OCI-LY7 (cell line): Measurements from ENCODE around the gene TIFAB.

ENCODE experiments used
- CTCF ChIP-seq: fragments of 200-600 bp; sonication (generic); conservative IDR thresholded peaks from 2 replicates; pipeline ENCODE4 v1.5.1; 2014; ENCODE audit warnings: mild to moderate bottlenecking, antibody characterized with exemption, low read length, moderate library complexity, mixed read lengths
- EZH2phosphoT487 ChIP-seq: fragments of 200-600 bp; sonication (generic); IDR thresholded peaks from 2 replicates; pipeline ENCODE4 v1.6.1; 2018; ENCODE audit warnings: low read depth, borderline replicate concordance, mild to moderate bottlenecking, mixed run types, antibody characterized with exemption, low read length, moderate library complexity, mixed read lengths

GRCh38 chr5:135462304-135462703 is 10.2 kb upstream of the TIFAB start:
- peak; percentile 83 for TF ChIP-seq CTCF
- TF ChIP-seq EZH2phosphoT487 = no peak
